Measurements from ENCODE around the gene PITRM1.
"Not testable (repeated sequence)": the region's sequence is repeated elsewhere in the genome, so short reads cannot be mapped to it uniquely, and the experiment has no call there.

Gene PITRM1, protein sequence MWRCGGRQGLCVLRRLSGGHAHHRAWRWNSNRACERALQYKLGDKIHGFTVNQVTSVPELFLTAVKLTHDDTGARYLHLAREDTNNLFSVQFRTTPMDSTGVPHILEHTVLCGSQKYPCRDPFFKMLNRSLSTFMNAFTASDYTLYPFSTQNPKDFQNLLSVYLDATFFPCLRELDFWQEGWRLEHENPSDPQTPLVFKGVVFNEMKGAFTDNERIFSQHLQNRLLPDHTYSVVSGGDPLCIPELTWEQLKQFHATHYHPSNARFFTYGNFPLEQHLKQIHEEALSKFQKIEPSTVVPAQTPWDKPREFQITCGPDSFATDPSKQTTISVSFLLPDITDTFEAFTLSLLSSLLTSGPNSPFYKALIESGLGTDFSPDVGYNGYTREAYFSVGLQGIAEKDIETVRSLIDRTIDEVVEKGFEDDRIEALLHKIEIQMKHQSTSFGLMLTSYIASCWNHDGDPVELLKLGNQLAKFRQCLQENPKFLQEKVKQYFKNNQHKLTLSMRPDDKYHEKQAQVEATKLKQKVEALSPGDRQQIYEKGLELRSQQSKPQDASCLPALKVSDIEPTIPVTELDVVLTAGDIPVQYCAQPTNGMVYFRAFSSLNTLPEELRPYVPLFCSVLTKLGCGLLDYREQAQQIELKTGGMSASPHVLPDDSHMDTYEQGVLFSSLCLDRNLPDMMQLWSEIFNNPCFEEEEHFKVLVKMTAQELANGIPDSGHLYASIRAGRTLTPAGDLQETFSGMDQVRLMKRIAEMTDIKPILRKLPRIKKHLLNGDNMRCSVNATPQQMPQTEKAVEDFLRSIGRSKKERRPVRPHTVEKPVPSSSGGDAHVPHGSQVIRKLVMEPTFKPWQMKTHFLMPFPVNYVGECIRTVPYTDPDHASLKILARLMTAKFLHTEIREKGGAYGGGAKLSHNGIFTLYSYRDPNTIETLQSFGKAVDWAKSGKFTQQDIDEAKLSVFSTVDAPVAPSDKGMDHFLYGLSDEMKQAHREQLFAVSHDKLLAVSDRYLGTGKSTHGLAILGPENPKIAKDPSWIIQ

DNA sequence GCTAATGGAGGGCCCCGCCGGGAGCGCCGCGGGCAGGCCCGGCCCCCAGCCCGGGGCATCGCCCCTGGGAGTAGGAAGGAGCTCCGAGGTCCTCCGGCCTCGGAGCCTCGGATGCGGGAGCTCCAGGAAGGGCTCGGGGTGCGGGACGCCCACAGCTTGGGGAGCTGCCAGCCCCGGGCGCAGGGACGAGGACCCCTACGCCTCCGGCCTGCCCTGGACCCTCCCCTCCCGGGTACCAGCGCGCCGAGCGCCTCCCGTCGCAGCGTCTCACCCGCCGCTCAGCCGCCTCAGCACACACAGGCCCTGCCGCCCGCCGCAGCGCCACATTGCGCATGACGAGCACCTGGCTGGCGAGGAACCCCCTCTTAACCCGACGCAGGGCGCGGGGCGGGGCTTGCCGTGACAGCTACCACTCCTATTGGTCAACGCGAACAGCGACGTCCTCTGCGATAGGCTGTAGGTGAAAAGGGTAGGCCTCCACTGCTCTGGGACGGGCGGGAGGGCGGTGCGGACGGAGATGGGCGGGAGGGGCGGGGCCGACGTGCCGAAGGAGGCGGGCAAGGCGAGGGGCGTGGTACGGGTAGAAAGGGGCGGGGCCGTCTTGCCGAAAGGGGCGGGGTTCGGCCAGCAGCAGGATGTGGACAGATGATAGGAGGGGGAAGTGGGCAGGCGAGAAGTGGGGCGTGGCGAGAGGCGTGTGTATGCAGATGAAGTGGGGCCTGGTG lies at the start of gene PITRM1:
Gene PITRM1, minus strand, starts transcription at position 337 of the 725 bp plus-strand sequence. Its CDS starts 10 bp downstream, at position 327.
- peak; percentile 87 for DNase-seq

DNA sequence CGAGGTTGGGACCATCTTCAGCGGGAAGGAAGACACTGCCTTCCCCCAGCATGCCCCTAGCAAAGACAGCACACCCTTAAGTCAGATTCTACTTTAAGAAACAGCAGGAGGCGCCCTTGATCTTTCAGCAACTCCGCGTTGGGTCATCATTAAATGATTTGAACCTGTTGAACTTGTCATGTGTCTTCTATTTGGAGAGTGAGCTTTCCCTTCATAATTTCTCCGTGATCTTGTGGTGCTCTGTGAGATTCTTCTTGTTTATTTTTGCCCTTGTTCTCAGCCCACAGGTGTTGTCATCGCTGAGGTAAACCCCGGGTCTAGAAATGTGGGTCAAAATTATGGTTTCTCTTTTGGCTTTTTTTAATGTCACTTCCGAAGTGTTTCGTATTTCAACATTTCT lies 49.5 kb upstream of the PITRM1 start:
- DNase-seq = no peak

DNA sequence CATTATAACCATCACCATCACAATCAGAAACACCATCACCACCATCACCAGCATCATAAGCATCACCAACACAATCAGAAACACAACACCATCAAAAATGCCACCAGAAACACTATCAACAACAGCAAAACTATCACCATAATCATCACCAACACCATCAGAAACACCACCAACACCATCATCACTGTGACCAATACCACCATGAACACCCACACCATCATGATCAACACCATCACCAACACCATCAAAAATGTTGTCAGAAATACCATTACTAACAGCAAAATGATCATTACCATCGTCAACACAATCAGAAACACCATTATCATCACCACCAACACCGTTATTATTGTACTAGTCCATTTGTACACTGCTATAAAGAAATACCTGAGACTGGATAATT lies 49.0 kb upstream of the PITRM1 start:
- DNase-seq = not testable (repeated sequence)

DNA sequence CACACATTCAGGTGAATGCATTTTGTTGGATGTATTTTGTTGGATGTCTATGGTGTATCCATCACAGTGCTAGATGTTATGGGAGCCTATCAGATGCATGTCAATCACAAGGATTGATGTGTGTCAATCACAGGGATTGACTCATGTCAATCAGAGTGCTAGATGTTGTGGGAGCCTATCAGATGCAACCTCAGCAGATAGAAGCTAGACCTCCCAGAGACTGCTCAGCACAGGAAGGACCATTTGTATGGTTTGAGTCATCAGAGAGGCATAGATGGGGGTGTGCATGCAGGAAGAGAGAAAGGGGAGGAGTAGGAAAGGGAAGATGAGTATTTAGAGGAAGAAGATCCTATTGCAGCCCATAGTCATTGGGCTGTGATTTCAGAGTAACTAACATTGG lies 48.3 kb upstream of the PITRM1 start:
- no peak for DNase-seq

DNA sequence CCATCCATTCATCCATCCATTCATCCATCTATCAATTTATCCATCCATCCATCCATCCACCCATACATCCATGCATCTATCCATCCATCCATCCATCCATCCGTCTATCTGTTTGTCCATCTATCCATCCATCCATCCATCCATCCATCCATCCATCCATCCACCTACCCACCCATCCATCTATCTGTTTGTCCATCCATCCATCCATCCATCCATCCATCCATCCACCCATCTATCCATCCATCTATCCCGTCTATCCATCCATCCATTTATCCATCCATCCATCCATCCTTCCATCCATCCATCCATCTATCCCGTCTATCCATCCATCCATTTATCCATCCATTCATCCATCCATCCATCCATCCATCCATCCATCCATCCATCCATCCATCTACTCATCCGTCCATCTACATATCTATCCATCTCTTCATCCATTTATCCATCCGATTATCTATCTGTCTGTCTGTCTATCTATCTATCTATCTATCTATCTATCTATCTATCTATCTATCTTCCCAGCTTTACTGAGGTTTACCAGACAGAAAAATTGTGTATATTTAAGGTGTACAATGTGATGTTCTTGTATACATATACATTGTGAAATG lies 46.5 kb upstream of the PITRM1 start:
- DNase-seq = not testable (repeated sequence)

DNA sequence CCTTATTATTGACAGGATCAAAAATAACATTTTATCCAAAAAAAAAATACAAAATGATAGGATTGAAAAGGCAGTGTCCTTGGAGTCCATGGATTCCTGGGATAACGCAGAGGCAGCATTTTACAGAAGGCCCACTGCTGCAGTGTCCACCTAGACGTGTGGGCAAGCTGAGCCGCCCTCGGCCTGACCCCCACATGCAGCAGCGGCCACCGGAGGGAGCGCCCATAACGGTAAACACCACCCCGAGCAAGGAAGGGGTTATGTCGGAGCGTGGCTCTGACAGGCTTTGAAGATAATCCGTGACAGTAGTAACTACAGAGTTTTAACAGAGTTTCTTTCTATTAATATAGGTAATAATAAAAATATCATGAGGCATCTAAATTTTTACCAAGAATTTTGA lies 45.3 kb upstream of the PITRM1 start:
- DNase-seq = no peak

DNA sequence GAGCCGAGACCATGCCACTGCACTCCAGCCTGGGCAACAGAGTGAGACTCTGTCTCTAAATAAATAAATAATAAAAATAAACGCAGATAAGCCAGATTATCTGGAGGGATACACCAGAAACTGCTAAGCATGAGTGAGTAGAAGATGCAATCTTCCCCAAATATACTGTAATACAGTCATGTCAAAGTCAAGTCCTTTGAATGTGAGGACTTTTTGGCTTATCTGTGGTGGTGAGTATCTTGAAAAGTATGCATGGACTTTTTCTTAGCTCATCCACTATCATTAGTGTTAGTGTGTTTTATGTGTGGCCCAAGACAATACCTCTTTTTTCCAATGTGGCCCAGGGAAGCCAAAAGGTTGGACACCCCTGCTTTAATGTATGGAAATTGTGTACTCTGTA lies 44.7 kb upstream of the PITRM1 start:
- no peak for DNase-seq

DNA sequence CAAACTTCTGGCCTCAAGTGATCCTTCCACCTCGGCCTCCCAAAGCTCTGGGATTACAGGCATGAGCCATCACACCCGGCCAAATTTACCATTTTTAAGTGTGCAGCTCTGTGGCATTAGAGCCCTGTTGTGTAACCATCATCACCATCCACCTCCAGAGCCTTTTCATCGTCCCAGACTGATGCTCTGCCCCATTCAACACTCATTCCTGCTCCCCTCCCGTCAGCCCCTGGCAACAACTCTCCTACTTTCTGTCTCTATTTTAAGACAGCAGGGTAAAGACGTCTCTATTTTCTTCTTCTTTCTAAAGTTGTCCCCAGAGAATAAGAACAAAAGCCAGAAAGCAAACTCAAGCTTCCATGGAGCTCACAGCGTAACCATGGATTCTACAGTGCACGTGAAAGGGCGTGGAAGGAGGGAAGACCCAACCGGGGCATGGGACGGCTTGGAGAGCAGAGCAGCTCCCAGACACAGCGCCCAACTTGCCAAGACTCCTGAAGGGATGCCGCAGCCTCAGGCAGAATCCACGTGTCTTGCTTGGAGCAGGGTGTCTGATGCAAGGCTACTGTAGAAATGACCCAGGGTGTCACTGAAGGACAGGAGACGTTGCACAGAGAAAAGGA lies 42.7 kb upstream of the PITRM1 start:
- no peak for DNase-seq

DNA sequence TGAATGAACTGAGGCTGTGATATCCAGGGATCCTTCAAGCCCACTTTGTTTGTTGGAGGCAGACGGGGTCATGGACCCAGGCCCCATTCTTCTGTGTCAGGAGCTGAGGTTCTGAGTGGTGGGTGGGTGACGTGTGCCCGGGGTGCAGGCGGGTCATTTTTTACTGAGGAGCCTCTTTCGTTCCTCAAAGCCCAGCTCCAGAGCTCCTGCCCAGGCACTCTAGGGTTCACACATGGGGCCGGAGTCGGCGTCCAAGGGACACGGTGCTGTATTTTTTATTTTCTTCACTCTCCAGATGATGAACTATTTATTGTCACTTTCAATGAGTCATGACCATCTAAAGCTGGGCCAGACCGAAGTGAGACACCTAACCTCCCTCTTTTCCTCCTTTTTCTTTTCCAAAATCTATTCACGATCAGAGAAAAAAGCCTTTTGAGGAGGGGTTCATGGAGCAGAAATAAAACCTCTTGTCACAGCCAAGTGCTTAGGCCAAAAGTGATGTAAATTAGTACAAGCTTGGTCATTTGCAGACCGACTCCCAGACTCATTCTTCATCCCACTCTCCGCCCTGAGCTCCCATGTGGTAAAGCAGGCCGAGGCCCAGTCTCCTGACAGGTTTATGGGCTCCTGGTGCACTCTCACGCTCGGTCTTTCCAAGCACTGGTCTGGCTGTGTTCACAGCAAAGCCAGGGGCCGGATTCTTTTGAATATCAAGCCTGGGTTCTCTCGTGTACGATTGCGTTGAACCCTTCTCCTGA lies 41.4 kb upstream of the PITRM1 start:
- no peak for DNase-seq

DNA sequence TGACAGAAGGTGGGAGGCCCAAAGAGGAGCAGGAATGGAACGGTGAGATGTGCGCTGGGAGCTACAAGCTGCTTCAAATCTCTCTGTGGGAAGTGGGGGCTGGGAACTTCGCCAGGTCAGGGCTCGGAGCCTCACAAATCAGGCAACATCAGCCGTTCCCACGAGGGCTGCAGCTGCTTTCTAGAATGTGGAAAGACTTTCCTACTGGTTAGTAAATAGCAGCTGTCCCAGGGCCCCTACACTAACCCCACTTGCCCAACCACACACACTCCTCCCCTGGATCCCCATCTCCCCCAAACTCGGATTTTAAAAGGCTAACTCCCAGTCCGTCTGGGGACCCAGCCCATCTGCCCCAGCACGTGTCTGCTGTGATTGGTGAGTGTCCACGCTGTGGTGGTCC lies 40.6 kb upstream of the PITRM1 start:
- no peak for DNase-seq

DNA sequence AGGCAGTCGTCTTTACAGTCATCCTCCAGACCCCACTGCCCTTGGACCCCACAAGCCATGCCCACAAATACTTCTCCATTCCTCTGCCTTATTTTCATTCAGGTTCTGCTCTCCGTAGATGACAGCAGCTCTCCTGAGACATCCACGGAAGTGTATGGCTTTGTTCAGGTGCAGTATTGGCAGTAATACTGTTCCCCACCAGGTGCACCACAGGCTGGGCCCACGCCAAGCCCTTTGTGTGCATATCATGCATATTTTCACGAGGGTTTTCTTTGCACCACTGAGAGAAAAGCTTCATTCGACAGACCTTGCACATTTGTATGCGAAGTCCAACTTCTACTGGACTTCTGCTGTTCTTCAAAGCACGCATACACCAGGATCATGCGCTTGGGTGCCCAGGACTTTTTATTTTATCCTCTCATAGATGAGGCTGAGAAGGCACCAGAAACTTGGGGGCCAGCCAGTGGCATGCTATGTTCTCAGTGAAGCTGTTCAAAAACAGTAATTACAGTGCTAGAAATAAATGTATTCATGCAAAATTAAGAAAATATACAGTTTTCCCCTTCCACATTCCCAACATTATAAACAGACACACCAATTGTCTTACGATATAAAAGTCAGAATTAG lies 37.8 kb upstream of the PITRM1 start:
- DNase-seq = no peak

DNA sequence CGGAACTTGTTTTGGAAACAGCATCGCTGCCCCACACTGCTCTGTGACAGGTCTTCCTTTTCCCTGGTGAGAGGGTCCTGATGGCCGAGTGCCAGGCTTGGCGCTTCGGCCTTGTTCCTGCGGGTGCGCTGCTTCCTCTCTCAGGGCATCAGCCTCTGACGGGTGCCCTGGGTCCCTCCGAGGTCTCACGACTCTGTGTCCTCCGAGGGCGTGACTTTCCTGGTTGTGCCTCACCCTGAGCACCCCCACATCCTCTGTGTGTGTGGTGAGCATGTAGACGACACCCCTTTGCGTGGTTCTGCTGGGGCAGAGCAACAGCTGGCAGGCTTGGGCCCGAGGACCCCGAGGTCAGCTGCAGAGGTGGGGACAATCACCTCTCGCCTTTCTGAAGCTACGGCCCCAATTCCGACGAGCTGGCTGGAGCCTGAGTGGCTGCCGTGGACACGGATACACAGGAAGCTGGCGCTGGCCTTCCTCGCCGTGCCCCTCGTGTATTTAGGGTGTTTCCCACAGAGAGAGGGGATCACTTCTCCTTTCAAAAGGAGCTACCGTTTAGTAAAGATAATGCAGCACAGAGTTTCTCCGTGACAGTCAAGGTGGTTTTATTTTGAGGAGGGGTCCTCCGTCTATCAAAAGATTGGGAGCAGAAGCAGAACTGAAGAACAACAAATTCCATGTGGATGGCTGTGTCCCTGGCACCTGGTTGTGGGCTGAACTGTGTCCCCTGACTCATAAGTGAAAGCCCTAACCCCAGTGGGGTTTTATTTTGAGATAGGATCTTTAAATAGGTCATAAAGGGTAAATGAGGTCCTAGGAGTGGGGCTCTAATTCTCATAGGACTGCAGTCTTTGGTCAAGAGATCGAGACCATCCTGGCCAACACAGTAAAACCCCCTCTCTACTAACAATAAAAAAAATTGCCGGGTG lies 36.2 kb upstream of the PITRM1 start:
- DNase-seq = no peak

DNA sequence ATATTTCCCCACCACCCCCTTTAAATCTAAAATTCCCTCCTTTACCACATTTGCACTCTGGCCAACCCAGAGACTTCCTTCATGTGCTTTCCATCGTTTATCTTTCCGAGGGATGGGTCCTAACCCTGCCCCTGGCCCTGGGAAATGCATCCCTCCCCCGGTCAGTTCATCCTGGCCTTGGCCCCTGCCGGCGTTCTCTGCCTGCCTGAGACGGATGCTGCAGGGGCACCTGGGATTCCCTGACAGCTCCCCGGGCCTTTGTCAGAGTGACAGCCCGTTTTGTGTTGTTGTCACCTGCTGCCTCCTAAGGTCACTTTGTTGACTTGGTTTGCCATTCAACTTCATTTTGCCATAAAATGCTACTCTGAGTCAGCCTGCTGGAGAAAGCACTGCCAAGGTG lies 34.8 kb upstream of the PITRM1 start:
- DNase-seq = no peak

DNA sequence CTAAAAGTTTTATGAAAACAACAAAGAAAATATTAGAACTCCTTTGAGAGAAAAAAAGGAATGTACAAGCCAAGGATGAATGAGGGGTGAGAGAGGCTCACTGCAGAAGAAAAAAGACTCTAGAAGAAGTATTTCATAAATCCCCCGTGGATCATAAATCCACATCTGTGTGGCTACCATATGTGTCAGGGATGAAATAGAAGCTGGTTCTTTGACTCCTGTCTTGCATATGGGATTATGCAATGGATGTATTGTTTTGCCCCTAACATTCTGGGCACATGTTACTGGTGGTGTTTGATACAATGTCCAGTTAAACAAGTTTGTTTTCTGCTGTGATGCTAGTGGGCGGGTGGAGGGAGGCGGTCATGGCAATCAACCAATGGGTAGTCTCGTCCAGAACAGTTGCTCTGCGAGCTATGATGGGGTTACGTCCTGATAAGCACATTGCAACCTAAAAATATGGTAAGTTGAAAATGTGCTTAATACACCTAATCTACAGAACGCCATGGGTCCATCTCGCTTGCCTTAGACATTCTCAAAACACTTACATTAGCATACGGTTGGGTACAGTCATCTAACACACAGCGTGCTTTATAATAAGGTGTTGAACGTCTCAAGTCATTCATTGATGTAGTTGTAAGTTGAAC lies 34.1 kb upstream of the PITRM1 start:
- no peak for DNase-seq

DNA sequence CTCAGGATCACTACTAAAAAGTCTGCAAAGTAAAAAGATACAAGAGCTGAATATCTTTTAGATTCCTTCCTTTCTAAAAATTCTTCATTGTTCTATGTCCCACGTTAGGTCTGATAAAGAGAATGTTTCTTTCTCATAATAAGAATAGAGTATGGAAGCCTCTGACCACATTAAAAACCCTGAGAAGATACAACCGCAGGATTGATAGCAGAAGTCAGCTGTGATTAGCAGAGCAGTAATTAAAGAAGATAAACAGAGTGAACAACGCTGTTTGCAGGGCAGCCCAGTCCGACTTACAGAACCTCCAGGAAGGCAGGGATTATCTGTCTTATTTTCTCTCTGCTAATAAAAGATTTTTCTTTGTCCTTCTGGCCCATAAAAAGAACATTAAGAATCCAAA lies 31.4 kb upstream of the PITRM1 start:
- DNase-seq = no peak

DNA sequence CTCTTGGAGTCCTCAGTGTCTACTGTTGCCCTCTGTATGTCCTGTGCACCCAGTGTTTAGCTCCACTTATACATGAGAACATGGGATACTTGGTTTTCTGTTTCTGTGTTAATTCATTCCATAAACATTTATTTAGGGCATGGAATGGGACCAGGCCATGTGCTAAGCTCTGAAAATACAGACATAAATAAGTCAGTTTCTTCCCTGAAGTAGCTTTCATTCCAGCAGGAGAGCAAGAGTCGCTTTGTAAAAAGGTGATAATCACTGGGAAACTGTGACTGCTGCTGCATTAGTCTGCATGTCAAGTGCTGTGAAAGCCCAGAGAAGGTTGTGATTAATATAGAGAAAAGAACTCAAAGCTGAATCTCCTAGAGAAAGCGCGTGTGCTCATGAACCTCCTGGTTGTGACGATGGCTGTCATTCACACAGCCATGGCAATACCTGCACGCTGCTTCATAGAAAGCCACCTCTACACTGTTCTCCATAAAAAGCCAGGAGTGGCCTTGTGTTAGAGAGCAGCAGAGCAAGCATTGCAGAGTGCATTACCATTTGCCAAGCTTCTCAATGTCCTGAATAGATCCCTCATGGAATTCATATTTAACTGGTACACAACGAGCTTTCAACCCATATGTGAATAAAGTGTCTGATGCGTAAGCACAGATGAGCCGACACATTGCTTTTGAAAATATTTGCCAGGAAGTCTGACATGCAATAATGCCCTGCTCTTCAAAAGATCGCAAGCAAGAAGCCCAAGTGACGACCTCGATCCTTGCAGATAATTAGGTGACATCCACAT lies 30.6 kb upstream of the PITRM1 start:
- no peak for DNase-seq

DNA sequence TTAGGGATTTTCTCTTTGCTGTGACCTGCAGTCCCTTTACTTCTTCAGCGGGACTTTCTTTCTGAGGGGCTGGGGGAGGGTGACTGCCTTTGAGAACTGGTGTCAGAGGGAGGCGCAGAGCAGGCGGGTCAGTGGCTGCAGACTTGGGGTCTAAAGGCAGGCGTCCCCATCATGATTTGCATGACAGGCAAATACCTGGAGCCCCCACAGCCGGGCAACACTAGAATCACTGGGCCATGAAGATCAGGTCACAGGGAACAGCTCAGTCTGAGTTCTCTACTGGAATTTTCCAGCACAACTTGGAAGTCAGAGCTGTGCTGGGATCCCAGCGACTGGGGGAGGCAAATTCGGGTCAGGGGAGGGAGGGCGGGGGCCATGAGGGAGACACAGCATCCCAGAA lies 29.2 kb upstream of the PITRM1 start:
- no peak for DNase-seq

DNA sequence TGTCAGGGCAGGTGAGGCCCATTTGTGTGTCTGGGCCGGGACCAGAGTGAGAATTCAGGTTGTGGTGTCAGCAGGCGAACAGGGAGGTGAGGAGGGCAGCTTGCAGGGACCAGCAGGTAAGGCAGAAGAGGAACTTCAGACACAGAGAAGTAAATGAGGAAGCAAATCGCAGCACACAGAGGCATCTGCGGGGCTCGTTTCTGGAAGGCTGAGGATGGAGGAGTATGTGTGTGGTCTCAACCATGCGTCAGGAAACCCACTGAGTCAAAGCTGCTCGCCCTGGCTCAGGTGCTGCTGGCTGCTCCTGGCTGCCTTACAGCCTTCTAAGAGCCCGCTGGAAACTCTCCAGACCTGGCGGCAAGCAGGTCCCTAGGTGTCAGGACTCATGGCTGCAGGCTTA lies 26.9 kb upstream of the PITRM1 start:
- DNase-seq = no peak
